Cardiac septum (tissue), 1 donor: Measurements from ENCODE around the gene CADM4. TPM values are rescaled to one million over a fixed set of nuclear protein-coding genes. Genes with fewer than 3 reads are reported as not detected.
"Not testable (repeated sequence)": the region's sequence is repeated elsewhere in the genome, so short reads cannot be mapped to it uniquely, and the experiment has no call there.

Experiments used
- DNase-seq: peaks from one replicate; pipeline ENCODE4 v3.0.0-alpha.2; 2020; ENCODE audit warnings: low spot score
- intact Hi-C: fragments of 100-400 bp; cut with DNase I; formaldehyde crosslinking; loops from one replicate; pipeline ENCODE4 v1.14.0; 2022
- total RNA-seq: library from RNA; stranded (reverse); fragmentation: NEBNext Ultra II Directional; extraction: Animal tissue kit (Norgen Biotek cat#: 25700); gene quantifications from one replicate; pipeline ENCODE4 v1.2.1, GENCODE V29; 2021
- donor health status: DM: no; HTN: no; CAD: no.

The CADM4 gene
- total RNA-seq, 1 donor from 2014 or later, result 5.7 TPM

GRCh38 chr19:43594710-43595604 is 44.7 kb downstream of the CADM4 start:
- no peak for DNase-seq
- intact Hi-C loops, result no loop called here

GRCh38 chr19:43594081-43594697 is 45.5 kb downstream of the CADM4 start:
- intact Hi-C loops, result no loop called here
- no peak for DNase-seq

- intact Hi-C loops, result no loop called here
- DNase-seq, result no peak
Observed at GRCh38 chr19:43592800-43593350, 46.8 kb downstream of the CADM4 start.

GRCh38 chr19:43591904-43592772 is 47.5 kb downstream of the CADM4 start:
- intact Hi-C loops, result no loop called here
- DNase-seq, result no peak

GRCh38 chr19:43589678-43590077 is 50.0 kb downstream of the CADM4 start:
- intact Hi-C loops, result no loop called here
- DNase-seq, result no peak

GRCh38 chr19:43589277-43589676 is 50.4 kb downstream of the CADM4 start:
- DNase-seq, result no peak
- intact Hi-C loops, result no loop called here

GRCh38 chr19:43587029-43587428 is 52.6 kb downstream of the CADM4 start:
- intact Hi-C loops, DNase-seq: not testable (repeated sequence)

- no peak for DNase-seq
- intact Hi-C loops, result no loop called here
Observed at GRCh38 chr19:43586346-43586745, 53.3 kb downstream of the CADM4 start.

- DNase-seq, result no peak
- intact Hi-C loops, result no loop called here
Observed at GRCh38 chr19:43584484-43584883, 55.2 kb downstream of the CADM4 start.

GRCh38 chr19:43582495-43582894 is 57.2 kb downstream of the CADM4 start:
- intact Hi-C loops, result no loop called here
- DNase-seq, result no peak

- no peak for DNase-seq
- intact Hi-C loops, result no loop called here
Observed at GRCh38 chr19:43581467-43581866, 58.2 kb downstream of the CADM4 start.

- intact Hi-C loops, result no loop called here
Observed at GRCh38 chr19:43578787-43579186, 60.9 kb downstream of the CADM4 start.

GRCh38 chr19:43575955-43576878 is 63.4 kb downstream of the CADM4 start:
- intact Hi-C loops, result loop anchor here (1.0 kb wide), 1 partner anchor 20 kb away; the partner anchor contains the start of genes IRGQ and ZNF576
- no peak for DNase-seq

More at GRCh38 chr19:43578787-43579186, 60.9 kb downstream of the CADM4 start:
- no peak for DNase-seq

- intact Hi-C loops, result loop anchor here (1.0 kb wide), 1 partner anchor 21 kb away; the partner anchor contains the start of genes IRGQ and ZNF576
- peak; percentile 98 for DNase-seq
Observed at GRCh38 chr19:43575156-43575950, 64.3 kb downstream of the CADM4 start, which contains the start of the genes PINLYP and XRCC1. Gene PINLYP, plus strand, starts transcription at chr19:43575801. Its CDS starts 1,391 bp downstream, at chr19:43577192. Gene XRCC1, minus strand, starts transcription at chr19:43575527. Its CDS starts 69 bp downstream, at chr19:43575458.

GRCh38 chr19:43574424-43575155 is 65.1 kb downstream of the CADM4 start:
- intact Hi-C loops, result loop anchor here (1.0 kb wide), 1 partner anchor 22 kb away; the partner anchor contains the start of genes IRGQ and ZNF576
- no peak for DNase-seq
